ENCODE results near the gene DST. TPM values are rescaled to one million over a fixed set of nuclear protein-coding genes. Genes with fewer than 3 reads are reported as not detected.
"Not testable (repeated sequence)": the region's sequence is repeated elsewhere in the genome, so short reads cannot be mapped to it uniquely, and the experiment has no call there.

DST gene
- total RNA-seq, 2 donors from 2014 or later, result 6.0 to 10.1 TPM

DNA sequence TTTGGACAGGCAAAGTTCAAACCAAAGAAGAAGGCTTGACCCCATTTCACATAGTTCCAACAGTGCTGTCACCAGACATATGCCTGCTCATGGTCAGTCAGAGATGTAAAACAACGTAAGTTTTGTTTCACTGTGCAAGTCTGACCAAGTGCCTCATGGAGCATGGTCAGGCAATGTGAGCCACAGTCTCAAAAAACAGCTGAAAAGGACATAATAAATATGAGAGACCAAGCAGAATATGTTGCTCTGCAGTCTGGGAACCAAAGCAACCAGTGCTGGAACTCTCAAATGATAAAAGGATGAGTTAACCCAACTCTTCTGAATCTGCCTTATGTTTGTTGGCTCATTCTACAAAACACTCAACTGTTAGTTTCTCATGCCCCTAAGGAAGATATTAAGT is 39.9 kb upstream of the DST start:
- DNase-seq (ENCODE audit: low spot score) (no peak), ATAC-seq (no peak)
- H3K27me3 Mint-ChIP-seq, result no peaks in the 10 kb centered on the region
- no peaks in the 10 kb centered on the region for H3K4me1 Mint-ChIP-seq (ENCODE audit: low read depth in 2 of 2)
- H3K4me3 Mint-ChIP-seq, result no peak overlapping the region
- no peak overlapping the region for H3K27ac Mint-ChIP-seq
- no peaks in the 10 kb centered on the region for H3K36me3 Mint-ChIP-seq
- H3K9me3 Mint-ChIP-seq, result no peaks in the 10 kb centered on the region

DNA sequence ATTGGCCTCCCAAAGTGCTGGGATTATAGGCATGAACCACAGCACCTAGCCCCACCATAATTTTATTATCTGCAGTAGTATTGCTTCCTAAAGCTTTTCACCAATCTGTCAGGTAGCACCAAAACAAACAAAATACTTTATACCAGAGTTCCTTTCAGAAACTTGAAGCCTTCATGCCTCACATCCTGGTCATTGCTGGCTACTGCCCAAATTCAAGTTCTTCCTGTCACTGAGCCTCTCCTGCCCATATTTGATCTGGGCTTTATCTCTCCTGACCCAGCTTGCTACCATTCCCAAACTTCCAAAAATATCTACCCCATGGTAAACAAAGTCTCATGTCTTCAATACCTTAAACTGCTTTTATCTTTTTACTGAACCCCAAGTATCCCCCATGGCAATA is 34.9 kb upstream of the DST start:
- H3K27ac Mint-ChIP-seq, result no peak overlapping the region
- H3K36me3 Mint-ChIP-seq, result no peaks in the 10 kb centered on the region
- H3K27me3 Mint-ChIP-seq, result no peaks in the 10 kb centered on the region

DNA sequence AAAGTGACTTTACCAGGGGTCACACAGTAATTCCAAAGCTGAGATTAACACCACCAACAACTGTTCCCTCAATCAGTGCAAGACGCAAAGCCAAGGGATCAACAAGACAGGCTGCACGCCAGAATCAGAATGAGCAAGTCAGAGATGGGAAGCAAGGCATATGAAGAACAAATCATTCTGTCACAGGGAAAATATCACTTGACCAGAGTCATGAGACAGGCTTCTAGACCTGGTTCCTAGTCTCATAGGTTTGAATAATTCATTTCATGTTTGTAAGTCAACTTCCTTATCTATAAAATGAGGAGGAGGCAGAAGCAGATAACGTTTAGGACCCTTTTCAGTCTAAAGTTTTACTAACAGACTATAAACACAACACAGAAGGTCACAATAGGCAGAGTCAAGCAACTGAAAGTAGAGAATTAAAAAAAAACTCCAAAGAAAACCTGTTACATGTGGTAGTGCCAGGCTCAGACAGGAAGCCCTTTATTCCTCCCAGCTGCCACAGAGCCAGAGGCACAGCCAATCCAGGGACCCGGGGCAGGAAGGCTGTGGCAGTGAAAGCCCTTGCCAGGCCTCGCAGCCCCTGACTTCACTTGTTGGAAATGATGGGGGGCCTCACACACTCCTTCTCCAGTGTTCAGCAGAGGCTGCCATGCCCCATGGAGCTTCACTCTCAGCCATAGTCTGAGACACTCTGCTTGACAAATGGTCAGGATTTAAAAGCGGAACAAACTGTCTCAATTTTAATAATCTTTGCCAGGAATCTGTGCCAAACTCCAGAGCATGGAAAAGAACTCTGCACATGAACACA is 29.2 kb upstream of the DST start:
- Mint-ChIP-seq H3K9me3 (no peaks in the 10 kb centered on the region), H3K27me3 (peaks cover 0 to 2% of the 10 kb centered on the region in 2 donors), H3K4me1 (ENCODE audit: low read depth in 2 of 2) (no peaks in the 10 kb centered on the region), H3K36me3 (no peaks in the 10 kb centered on the region), H3K27ac (no peak overlapping the region), H3K4me3 (no peak overlapping the region)
- DNase-seq (ENCODE audit: low spot score) (no peak), ATAC-seq (no peak)

More for the DNA sequence above, 34.9 kb upstream of the DST start:
- DNase-seq (ENCODE audit: low spot score) (no peak), ATAC-seq (no peak)
- no peaks in the 10 kb centered on the region for H3K9me3 Mint-ChIP-seq
- H3K4me3 Mint-ChIP-seq, result no peak overlapping the region
- H3K4me1 Mint-ChIP-seq (ENCODE audit: low read depth in 2 of 2), result no peaks in the 10 kb centered on the region

GRCh38 chr6:56671160-56671559 is 28.5 kb upstream of the DST start:
- no peaks in the 10 kb centered on the region for H3K36me3 Mint-ChIP-seq
- no peaks in the 10 kb centered on the region for H3K9me3 Mint-ChIP-seq
- no peak overlapping the region for H3K4me3 Mint-ChIP-seq
- ATAC-seq (no peak), DNase-seq (ENCODE audit: low spot score) (no peak)
- no peaks in the 10 kb centered on the region for H3K4me1 Mint-ChIP-seq (ENCODE audit: low read depth in 2 of 2)
- H3K27me3 Mint-ChIP-seq, result peaks cover 0 to 2% of the 10 kb centered on the region in 2 donors
- H3K27ac Mint-ChIP-seq, result no peak overlapping the region

GRCh38 chr6:56669041-56669440 is 26.4 kb upstream of the DST start:
- no peaks in the 10 kb centered on the region for H3K36me3 Mint-ChIP-seq
- no peak overlapping the region for H3K27ac Mint-ChIP-seq
- no peak for DNase-seq (ENCODE audit: low spot score)
- H3K4me3 Mint-ChIP-seq, result no peak overlapping the region
- no peaks in the 10 kb centered on the region for H3K4me1 Mint-ChIP-seq (ENCODE audit: low read depth in 2 of 2)
- H3K27me3 Mint-ChIP-seq, result peaks cover 0 to 2% of the 10 kb centered on the region in 2 donors
- no peaks in the 10 kb centered on the region for H3K9me3 Mint-ChIP-seq
- ATAC-seq, result no peak

DNA sequence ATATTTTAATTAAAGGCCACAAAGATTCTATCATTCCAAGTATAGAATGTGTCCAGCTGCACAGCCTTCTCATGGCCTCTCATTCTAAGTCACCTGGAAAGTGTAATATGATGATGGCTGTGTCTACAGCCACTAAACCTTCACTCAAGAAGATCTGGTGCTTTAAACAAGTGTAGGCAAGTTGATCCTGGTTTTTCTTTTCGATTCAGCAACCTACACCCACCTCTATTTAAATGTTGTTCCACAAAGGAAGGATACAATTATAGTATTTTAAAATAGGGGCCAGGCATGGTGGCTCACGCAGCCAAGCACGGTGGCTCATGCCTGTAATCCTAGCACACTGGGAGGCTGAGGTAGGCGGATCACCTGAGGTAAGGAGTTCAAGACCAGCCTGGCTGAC is 25.5 kb upstream of the DST start:
- H3K4me1 Mint-ChIP-seq (ENCODE audit: low read depth in 2 of 2), result no peaks in the 10 kb centered on the region
- H3K9me3 Mint-ChIP-seq, result no peaks in the 10 kb centered on the region
- ATAC-seq (no peak), DNase-seq (ENCODE audit: low spot score) (no peak)
- H3K36me3 Mint-ChIP-seq, result no peaks in the 10 kb centered on the region
- peaks cover 0 to 2% of the 10 kb centered on the region in 2 donors for H3K27me3 Mint-ChIP-seq
- no peak overlapping the region for H3K27ac Mint-ChIP-seq
- H3K4me3 Mint-ChIP-seq, result no peak overlapping the region

GRCh38 chr6:56667336-56667735 is 24.6 kb upstream of the DST start:
- no peaks in the 10 kb centered on the region for H3K9me3 Mint-ChIP-seq
- H3K4me1 Mint-ChIP-seq (ENCODE audit: low read depth in 2 of 2), result no peaks in the 10 kb centered on the region
- peaks cover 0 to 2% of the 10 kb centered on the region in 2 donors for H3K27me3 Mint-ChIP-seq
- H3K4me3 Mint-ChIP-seq, result no peak overlapping the region
- H3K27ac Mint-ChIP-seq, result no peak overlapping the region
- DNase-seq (ENCODE audit: low spot score) (no peak), ATAC-seq (no peak)
- H3K36me3 Mint-ChIP-seq, result no peaks in the 10 kb centered on the region

- H3K9me3 Mint-ChIP-seq, result no peaks in the 10 kb centered on the region
- H3K27me3 Mint-ChIP-seq, result no peaks in the 10 kb centered on the region
- no peaks in the 10 kb centered on the region for H3K36me3 Mint-ChIP-seq
- no peak overlapping the region for H3K27ac Mint-ChIP-seq
- H3K4me3 Mint-ChIP-seq, result no peak overlapping the region
- DNase-seq (ENCODE audit: low spot score) (no peak), ATAC-seq (no peak)
- H3K4me1 Mint-ChIP-seq (ENCODE audit: low read depth in 2 of 2), result no peaks in the 10 kb centered on the region
Observed at GRCh38 chr6:56664029-56664428, 21.3 kb upstream of the DST start.

- Mint-ChIP-seq H3K36me3 (no peaks in the 10 kb centered on the region), H3K27me3 (no peaks in the 10 kb centered on the region), H3K4me3 (no peak overlapping the region), H3K27ac (no peak overlapping the region), H3K4me1 (ENCODE audit: low read depth in 2 of 2) (no peaks in the 10 kb centered on the region), H3K9me3 (no peaks in the 10 kb centered on the region)
- no peak for ATAC-seq
- no peak for DNase-seq (ENCODE audit: low spot score)
Observed at GRCh38 chr6:56663344-56663743, 20.7 kb upstream of the DST start.

- H3K36me3 Mint-ChIP-seq; H3K4me1 Mint-ChIP-seq (ENCODE audit: low read depth in 2 of 2); H3K4me3 Mint-ChIP-seq; H3K27ac Mint-ChIP-seq; DNase-seq (ENCODE audit: low spot score); H3K27me3 Mint-ChIP-seq; H3K9me3 Mint-ChIP-seq; ATAC-seq: not testable (repeated sequence)
Observed at GRCh38 chr6:56661338-56661737, 18.6 kb upstream of the DST start.

GRCh38 chr6:56660381-56660730 is 17.7 kb upstream of the DST start:
- ATAC-seq (no peak), DNase-seq (ENCODE audit: low spot score) (no peak)
- H3K9me3 Mint-ChIP-seq, result no peaks in the 10 kb centered on the region
- H3K27me3 Mint-ChIP-seq, result no peaks in the 10 kb centered on the region
- no peak overlapping the region for H3K27ac Mint-ChIP-seq
- H3K36me3 Mint-ChIP-seq, result no peaks in the 10 kb centered on the region
- no peak overlapping the region for H3K4me3 Mint-ChIP-seq
- no peaks in the 10 kb centered on the region for H3K4me1 Mint-ChIP-seq (ENCODE audit: low read depth in 2 of 2)

DNA sequence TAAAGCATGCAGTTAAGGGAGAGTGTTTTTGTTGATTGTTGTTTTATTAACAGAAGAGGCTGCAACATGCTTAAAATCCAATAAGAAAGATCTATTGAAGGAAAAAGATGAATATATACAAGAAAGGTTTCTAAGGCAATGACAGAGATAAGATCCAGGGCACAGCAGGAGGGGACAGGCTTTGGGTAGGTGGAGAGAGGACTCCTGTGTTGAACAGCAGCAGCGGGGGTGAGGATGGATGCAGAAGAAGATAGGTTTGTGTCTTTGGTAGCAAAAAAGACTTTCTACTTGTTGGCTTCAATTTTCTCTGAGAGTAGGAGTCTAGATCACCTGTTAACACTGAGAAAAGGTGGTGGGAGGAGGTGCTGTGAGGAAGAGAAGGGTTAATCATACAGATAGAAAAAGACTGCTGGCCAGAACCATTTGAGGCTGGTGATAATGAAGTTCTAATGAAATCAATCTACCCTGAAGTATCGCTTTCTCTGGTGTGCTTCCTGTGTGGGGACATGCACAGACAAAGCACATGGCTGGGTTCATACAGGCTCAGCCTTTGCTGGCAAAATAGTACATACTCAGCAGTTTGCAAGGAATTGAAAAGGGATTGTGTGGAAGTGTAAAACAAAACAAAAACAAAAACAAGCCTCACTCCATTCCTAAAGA is 17.2 kb upstream of the DST start:
- no peaks in the 10 kb centered on the region for H3K9me3 Mint-ChIP-seq
- H3K36me3 Mint-ChIP-seq, result no peaks in the 10 kb centered on the region
- ATAC-seq (no peak), DNase-seq (ENCODE audit: low spot score) (no peak)
- no peaks in the 10 kb centered on the region for H3K27me3 Mint-ChIP-seq
- H3K4me3 Mint-ChIP-seq, result no peak overlapping the region
- H3K4me1 Mint-ChIP-seq (ENCODE audit: low read depth in 2 of 2), result no peaks in the 10 kb centered on the region
- no peak overlapping the region for H3K27ac Mint-ChIP-seq

GRCh38 chr6:56658326-56658725 is 15.6 kb upstream of the DST start:
- Mint-ChIP-seq H3K27ac (no peak overlapping the region), H3K27me3 (no peaks in the 10 kb centered on the region), H3K4me3 (no peak overlapping the region), H3K4me1 (ENCODE audit: low read depth in 2 of 2) (no peaks in the 10 kb centered on the region), H3K36me3 (no peaks in the 10 kb centered on the region), H3K9me3 (no peaks in the 10 kb centered on the region)
- DNase-seq (ENCODE audit: low spot score), result no peak
- no peak for ATAC-seq

DNA sequence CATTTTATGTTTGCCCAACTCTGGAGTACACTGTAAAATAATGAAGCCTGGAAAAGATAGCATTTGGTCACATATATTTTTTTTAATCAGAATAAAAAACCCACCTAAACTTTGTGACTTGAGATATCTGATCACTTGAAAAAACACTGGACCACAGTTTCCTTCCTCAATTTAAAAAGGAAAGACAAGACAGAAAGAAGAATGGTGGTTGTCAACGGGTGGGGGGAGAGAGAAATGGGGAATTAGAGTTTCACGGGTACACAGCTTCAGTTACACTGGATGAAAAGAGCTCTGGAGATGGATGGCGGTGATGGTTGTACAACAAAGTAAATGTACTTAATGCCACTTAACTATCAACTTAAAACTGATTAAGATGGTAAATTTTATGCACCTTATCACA is 14.7 kb upstream of the DST start:
- H3K4me1 Mint-ChIP-seq (ENCODE audit: low read depth in 2 of 2), result no peaks in the 10 kb centered on the region
- H3K4me3 Mint-ChIP-seq, result no peak overlapping the region
- no peaks in the 10 kb centered on the region for H3K27me3 Mint-ChIP-seq
- DNase-seq (ENCODE audit: low spot score) (no peak), ATAC-seq (no peak)
- H3K9me3 Mint-ChIP-seq, result no peaks in the 10 kb centered on the region
- no peaks in the 10 kb centered on the region for H3K36me3 Mint-ChIP-seq
- no peak overlapping the region for H3K27ac Mint-ChIP-seq

GRCh38 chr6:56656466-56656865 is 13.8 kb upstream of the DST start:
- H3K27me3 Mint-ChIP-seq, result no peaks in the 10 kb centered on the region
- H3K27ac Mint-ChIP-seq, result no peak overlapping the region
- no peaks in the 10 kb centered on the region for H3K9me3 Mint-ChIP-seq
- no peak for DNase-seq (ENCODE audit: low spot score)
- H3K36me3 Mint-ChIP-seq, result no peaks in the 10 kb centered on the region
- H3K4me3 Mint-ChIP-seq, result no peak overlapping the region
- no peak for ATAC-seq
- H3K4me1 Mint-ChIP-seq (ENCODE audit: low read depth in 2 of 2), result no peaks in the 10 kb centered on the region
